ENCODE data around the gene PRDM8. TPM values are rescaled to one million over a fixed set of nuclear protein-coding genes. Genes with fewer than 3 reads are reported as not detected.

The PRDM8 gene
- total RNA-seq, 3 donors from 2014 or later = 1.2 to 7.0 (median 5.9) TPM

DNA sequence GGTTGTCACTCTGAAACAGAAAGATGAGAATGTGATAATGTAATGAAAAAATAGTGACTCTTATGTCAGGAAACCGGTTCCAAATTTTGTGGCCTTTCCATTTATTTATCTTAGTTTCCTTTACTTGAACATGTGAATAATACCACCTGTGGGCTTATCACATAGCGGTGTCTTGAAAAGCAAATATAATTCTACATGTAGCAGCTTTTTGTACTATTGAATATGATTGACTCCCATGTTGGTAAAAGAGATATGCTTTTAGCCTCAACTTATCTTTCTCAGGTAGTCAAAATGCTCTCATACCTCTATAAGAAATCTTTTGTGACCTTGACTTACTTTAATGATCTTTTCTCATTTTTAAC, 12.0 kb downstream of the PRDM8 start:
- intact Hi-C loops (cut with DNase I; ENCODE audit: low total_unique reads) = no loop called here
- H3K4me1 ChIP-seq = no peaks in the 10 kb centered on the region

DNA sequence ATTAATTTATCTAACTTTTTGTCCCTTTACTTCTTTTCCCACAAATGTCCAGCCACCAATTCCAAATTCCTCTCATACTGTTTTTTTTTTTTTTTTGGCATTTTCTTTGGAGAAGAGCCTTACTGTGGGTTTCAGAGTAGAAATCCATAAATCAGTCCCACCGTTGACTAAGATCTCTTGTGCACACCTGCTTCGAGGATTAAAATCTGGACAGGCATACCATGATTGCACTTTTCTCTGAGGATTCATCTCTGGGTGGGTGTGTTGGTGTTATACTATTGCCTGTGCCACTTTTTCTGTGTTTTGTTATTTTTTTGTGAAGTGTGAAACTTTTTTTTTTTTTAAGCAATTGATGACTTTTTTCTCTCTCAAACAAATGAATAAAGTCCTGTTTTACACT, 13.2 kb downstream of the PRDM8 start:
- Histone ChIP-seq H3K36me3 (no peaks in the 10 kb centered on the region), H3K27ac (no peak overlapping the region), H3K4me3 (no peak overlapping the region), H3K9me3 (no peaks in the 10 kb centered on the region), H3K4me1 (no peaks in the 10 kb centered on the region), H3K27me3 (peaks cover 0 to 16% of the 10 kb centered on the region in 2 donors)
- TF ChIP-seq POLR2AphosphoS5 (IDR thresholded peaks at IDR 0.05) (no peak), POLR2A (IDR thresholded peaks at IDR 0.05) (no peak)
- TF ChIP-seq, protein P1, sequence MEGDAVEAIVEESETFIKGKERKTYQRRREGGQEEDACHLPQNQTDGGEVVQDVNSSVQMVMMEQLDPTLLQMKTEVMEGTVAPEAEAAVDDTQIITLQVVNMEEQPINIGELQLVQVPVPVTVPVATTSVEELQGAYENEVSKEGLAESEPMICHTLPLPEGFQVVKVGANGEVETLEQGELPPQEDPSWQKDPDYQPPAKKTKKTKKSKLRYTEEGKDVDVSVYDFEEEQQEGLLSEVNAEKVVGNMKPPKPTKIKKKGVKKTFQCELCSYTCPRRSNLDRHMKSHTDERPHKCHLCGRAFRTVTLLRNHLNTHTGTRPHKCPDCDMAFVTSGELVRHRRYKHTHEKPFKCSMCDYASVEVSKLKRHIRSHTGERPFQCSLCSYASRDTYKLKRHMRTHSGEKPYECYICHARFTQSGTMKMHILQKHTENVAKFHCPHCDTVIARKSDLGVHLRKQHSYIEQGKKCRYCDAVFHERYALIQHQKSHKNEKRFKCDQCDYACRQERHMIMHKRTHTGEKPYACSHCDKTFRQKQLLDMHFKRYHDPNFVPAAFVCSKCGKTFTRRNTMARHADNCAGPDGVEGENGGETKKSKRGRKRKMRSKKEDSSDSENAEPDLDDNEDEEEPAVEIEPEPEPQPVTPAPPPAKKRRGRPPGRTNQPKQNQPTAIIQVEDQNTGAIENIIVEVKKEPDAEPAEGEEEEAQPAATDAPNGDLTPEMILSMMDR (IDR thresholded peaks at IDR 0.05) = no peak
- no peak for DNase-seq (ENCODE audit: low spot score in 2 of 2)
- intact Hi-C loops (cut with DNase I; ENCODE audit: low total_unique reads) = no loop called here

More for the DNA sequence above, 12.0 kb downstream of the PRDM8 start:
- no peak overlapping the region for H3K27ac ChIP-seq
- H3K9me3 ChIP-seq = no peaks in the 10 kb centered on the region
- DNase-seq (ENCODE audit: low spot score in 2 of 2) = no peak
- H3K4me3 ChIP-seq = no peak overlapping the region
- no peaks in the 10 kb centered on the region for H3K36me3 ChIP-seq
- TF ChIP-seq POLR2AphosphoS5 (IDR thresholded peaks at IDR 0.05) (no peak), POLR2A (IDR thresholded peaks at IDR 0.05) (no peak)
- TF ChIP-seq, protein P1 (IDR thresholded peaks at IDR 0.05) = no peak
- peaks cover 0 to 16% of the 10 kb centered on the region in 2 donors for H3K27me3 ChIP-seq

DNA sequence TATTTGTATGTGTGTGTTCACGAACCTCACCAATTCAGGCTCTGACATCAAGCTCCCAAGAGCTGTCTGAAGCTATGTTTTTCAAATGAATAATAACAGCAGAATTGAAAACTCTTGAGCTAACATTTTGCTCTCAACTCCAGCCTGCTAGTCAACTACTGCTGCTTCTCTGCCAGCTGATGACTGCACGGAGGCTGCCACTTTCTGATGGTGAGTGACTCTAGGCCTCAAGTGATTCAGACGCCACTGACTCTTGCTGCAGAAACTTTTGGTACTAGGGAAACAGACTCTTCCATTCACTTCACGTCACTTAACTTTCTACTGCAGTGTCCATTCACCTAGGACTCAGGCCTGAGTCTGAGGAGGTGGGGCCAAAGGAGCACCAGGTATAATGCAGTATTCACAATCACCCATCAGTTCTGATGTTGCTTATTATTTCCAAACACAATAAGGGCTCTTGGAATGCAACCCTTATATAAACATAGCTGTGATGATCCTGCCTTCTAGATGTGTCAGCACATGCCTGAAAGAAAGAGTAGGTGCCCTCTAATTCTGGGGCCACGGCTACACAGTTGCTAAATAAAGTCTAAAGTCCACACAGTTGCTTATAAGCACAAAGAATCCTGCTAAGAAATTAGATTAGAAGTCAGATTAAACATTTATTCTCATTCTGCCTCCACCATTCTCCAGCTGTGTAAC, 16.0 kb downstream of the PRDM8 start:
- Histone ChIP-seq H3K4me3 (no peak overlapping the region), H3K27ac (no peak overlapping the region), H3K4me1 (no peaks in the 10 kb centered on the region), H3K36me3 (no peaks in the 10 kb centered on the region), H3K27me3 (peaks cover 0 to 10% of the 10 kb centered on the region in 2 donors), H3K9me3 (no peaks in the 10 kb centered on the region)
- intact Hi-C loops (cut with DNase I; ENCODE audit: low total_unique reads) = no loop called here
- DNase-seq (ENCODE audit: low spot score in 2 of 2) = no peak
- no peak for TF ChIP-seq POLR2AphosphoS5 (IDR thresholded peaks at IDR 0.05)
- no peak for TF ChIP-seq POLR2A (IDR thresholded peaks at IDR 0.05)
- TF ChIP-seq, protein P1 (IDR thresholded peaks at IDR 0.05) = no peak

DNA sequence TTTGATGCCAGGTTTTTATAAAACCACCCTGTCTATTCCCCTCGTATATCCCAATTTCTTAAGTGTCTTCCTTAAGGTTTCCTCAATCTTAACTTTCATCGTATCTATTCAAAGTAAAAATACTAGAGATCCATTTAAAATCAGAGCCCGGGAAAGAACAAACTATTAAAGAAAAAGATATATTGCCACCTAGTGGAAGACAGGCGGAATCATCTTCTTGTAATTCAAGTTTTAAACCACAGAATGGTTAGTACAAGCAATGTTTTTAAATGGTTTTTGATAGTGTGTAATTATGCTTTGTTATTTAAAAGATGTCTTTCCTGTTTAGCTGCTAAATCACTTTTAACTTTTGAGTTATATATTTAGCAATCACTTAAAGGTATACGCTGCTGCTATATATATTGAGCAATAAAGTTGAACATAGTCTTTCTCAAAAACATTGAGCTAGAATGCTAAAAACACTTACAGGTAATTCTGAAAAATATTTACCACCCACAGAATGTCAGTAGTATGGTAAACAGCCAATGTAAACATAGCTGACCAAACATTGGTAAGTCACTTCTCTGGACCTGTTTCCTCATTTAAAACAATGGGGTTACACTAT, 18.2 kb downstream of the PRDM8 start:
- no peak overlapping the region for H3K27ac ChIP-seq
- intact Hi-C loops (cut with DNase I; ENCODE audit: low total_unique reads) = no loop called here

More for the DNA sequence above, 18.2 kb downstream of the PRDM8 start:
- Histone ChIP-seq H3K36me3 (no peaks in the 10 kb centered on the region), H3K27me3 (peaks cover 0 to 14% of the 10 kb centered on the region in 2 donors), H3K4me1 (no peaks in the 10 kb centered on the region), H3K4me3 (no peak overlapping the region), H3K9me3 (no peaks in the 10 kb centered on the region)
- DNase-seq (ENCODE audit: low spot score in 2 of 2) = no peak
- TF ChIP-seq, protein P1 (IDR thresholded peaks at IDR 0.05) = peak; percentile 65 to 69 (median 69)
- no peak for TF ChIP-seq POLR2A (IDR thresholded peaks at IDR 0.05)
- no peak for TF ChIP-seq POLR2AphosphoS5 (IDR thresholded peaks at IDR 0.05)

Measured in breast epithelium (tissue), 4 donors.